Erythroblast (primary cell): ENCODE data around the gene ATXN10.

ENCODE experiments used
- GATA1 ChIP-seq: IDR thresholded peaks from 2 replicates; pipeline ENCODE4 v1.6.1; 2011; ENCODE audit warnings: low read depth, mild to moderate bottlenecking, control low read depth, low read length, moderate library complexity
- POLR2A ChIP-seq: IDR thresholded peaks from 2 replicates; pipeline ENCODE4 v1.6.1; 2011; ENCODE audit warnings: mild to moderate bottlenecking, low read length

DNA sequence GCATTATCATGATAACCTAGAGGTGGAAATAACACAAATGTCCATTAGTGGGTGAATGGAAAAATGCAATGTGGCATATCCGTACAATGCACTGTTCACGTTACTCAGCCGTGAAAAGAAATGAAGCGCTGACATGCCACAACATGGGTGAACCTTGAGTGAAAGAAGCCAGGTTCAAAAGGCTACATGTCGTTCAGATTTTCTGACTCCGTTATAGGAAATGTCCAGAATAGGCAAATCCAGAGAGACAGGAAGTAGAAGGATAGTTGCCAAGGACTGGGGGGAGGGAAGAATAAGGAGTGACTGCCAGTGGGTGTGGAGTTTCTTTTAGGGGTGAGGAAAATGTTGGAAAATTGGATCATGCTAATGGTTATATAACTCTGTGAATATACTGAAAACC lies 133.8 kb downstream of the ATXN10 start:
- TF ChIP-seq GATA1 (no peak), POLR2A (no peak)
